Fibroblast of gingiva (primary cell): ENCODE data around the gene MYO1A.
A peak's percentile ranks its signal among the peaks of the same experiment; 100 is the strongest.

Experiments
- DNase-seq: peaks from one replicate; pipeline ENCODE4 v3.0.0-alpha.2; 2011; ENCODE audit warnings: low read depth

The MYO1A gene

DNA sequence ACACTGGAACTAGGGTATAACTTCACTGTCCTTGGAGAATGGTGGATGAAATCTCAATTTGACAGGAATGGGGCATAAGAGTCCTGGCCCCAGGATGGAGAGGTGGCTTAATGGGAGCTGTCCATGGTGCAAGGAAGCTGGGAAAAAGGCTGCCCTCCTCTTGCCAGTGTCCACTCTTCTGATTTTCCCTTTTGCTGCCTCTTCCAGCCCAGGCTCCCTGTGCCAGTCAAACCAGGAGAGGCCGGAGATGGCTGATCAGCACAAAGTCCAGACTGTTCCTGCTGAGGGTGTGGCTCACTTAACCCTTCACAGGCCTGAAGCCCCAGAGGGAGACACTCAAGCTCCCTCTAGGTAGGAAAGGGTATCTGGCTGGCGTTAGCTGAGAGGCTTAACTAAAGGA, at the start of gene MYO1A:
Gene MYO1A (minus strand): TSS at position 240 of the 400 bp plus-strand sequence. CDS start 1,806 bp downstream, outside the sequence.
- no peak for DNase-seq

DNA sequence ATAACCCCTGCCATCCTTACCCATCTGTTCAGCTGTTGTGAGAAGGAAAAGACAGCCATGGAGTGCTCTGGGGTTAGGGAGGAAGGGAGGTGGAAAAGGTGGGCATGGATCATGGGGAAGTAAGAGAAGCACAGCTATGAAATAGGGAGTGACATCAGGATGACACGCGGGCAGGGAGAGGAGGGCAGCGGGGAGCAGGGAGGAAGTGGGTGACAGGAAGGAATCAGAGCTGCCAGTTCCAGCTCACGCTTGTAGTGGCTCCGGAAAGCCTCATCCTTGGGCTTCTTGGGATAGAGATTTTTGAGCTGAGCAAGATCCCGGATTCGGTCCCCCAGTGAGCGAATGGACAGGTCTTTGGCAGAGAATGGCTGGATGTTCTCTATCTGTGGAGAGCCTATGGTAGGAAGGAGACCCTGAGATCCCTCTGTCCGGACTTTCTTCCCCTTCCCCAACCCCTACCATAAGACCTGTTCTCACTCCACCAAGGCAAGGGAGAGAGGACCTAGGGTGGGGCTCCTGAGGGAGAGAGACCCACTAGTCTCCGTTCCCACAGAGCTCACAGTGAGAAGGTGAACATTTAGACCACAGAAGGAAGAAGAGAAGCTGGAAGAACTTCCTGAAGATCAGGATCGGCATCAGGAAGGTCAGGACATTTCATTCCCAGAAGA, 49.3 kb upstream of the MYO1A start:
- no peak for DNase-seq

DNA sequence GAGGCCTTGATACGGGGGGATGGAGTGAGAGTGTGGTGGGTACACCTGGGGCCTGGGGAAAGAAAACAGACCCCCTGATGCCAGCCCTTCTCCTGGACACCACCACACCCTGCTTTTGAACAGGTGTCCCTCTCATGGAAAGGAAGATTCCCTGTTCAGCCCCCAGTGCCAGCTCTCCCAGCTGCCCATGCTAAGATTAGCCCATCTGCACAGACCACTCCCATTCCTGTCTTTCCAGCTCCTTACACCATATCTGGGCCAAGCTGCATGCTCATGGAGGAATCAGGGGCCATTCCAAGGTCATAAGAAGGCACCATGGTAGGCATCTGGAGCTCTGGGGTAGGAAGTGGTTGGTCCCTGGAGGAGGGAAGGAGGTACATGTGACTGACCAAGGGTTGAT, 48.6 kb upstream of the MYO1A start:
- no peak for DNase-seq

DNA sequence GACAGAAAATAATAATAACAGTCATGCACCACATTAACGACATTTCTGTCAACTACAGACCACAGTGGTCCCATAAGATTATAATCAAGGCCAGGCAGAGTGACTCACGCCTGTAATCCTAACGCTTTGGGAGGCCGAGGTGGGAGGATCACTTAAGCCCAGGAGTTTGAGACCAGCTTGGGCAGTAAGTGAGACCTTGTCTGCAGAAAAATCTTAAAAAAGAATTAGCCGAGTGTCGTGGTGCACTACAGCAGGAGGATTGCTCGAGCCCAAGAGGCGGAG, 47.6 kb upstream of the MYO1A start:
- DNase-seq: no peak

DNA sequence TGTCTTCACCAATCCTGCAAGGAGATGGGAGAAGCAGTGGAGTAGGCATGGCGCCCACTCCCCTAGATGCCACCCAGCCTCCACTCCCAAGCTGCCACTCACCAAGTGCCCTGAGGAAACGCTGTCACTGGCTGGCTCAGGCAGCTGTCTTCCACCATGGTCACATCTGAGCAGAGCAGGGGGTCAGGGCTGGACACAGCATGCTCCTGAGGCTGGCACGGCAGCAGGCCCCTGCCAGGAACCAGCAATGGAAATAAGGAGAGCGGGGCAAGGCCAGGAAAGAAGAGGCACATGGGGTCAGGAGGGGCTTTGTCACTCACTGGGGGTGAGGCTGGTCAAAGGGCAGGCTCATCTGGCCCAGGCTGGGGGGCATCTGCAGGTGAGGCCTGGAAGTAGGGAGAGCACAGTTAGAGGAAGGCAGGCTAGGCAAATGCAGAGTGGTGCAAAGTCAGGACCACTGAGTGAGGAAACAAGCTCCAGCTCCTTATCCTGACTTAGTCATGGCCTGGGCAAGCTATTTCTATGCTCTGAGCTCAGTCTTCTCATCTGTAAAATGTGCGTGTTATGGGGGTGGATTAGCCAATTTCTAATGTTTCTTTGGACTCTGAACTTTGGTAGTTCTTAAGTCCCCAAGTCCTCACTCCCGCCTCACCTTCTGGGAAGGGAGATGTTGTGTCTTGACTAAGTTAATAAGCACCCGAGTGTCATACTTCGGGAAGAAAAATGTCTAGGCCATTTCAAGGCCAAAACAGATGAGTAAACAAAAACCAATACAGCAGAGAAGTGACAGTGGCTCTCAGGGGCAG, 47.0 kb upstream of the MYO1A start:
- DNase-seq: no peak

DNA sequence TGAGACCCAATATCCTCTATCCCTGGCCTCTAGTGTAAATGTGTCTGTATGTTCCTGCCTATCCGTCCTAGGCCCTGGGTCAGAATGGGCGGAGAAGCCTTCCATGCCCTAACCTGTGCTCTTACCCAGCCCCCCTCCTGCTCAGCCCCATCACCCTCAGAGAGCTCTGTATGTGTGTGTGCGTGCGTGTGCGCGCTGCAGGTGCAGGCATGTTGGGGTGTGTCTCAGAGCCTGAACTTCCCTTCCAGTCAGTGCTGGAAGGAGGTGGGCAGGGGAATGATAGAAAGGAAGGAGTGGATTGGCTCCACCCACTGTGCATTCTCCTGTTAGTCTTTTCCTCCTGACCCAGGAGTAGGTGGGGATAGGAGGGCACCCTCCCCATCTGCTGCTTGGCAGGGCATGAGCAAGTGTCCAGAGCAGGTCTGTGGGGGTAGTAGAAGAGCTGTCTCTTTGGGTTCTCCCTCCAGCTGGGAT, 46.2 kb upstream of the MYO1A start:
- no peak for DNase-seq

DNA sequence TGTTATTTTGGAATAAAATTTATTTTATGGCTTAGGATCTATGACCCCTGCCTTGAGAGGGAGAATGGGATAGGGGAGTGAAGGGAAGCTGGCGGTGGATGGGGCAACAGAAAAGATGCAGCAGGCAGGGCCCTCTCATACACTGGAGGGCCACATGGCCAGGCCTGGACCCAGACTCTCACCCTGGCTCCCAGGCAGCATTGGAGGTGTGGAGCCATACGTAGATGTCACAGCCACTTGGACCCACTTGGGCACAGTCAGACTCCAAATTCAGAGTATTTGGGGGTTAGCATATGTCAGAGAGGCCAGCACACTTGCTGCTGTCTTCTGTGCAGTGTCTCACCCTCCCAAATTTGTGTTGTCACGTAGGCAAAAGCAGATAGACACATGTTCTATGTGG, 45.5 kb upstream of the MYO1A start:
- DNase-seq: no peak

DNA sequence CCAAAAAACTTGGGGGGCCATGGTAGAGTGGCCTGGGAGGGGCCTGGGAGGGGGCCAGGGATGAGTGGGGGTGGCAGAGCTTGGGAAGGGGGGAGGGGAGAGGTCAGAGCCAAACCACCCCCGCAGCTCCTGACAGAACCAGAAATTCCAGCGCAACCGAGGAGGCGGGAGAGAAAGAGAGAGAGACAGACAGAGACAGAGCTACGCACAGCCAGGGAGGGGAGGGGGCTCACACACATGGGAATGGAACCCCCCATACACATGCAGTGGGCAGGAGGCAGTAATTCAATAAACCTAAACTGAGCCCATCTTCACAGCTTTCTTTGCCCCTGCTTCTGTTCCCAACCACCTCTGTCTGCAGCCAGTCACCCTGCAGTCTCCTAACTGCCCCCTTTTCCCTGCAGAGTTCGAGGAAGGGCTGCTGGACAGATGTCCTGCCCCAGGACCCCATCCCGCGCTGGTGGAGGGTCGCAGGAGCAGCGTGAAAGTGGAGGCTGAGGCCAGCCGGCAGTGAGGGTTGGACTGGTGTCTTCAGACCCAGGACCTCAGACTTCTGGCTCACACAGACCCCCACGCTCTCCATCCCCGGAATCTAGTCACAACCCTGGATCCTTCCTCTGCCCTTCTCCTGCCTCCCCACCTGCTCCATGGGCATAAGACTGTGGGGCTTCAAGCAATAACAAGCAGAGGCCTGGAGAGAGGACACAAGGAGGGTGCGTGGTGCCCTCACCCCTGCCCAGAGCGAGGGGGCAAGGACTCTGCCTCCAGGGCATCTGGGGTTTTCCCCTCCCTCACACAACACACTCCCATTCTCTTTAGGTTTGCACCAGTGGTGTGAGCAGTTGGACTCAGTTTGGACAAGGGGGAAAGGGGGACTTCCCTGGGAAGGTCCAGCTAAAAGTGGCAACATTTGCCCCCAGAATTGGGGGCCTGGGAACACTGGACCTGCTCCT, 44.6 kb upstream of the MYO1A start:
- no peak for DNase-seq

DNA sequence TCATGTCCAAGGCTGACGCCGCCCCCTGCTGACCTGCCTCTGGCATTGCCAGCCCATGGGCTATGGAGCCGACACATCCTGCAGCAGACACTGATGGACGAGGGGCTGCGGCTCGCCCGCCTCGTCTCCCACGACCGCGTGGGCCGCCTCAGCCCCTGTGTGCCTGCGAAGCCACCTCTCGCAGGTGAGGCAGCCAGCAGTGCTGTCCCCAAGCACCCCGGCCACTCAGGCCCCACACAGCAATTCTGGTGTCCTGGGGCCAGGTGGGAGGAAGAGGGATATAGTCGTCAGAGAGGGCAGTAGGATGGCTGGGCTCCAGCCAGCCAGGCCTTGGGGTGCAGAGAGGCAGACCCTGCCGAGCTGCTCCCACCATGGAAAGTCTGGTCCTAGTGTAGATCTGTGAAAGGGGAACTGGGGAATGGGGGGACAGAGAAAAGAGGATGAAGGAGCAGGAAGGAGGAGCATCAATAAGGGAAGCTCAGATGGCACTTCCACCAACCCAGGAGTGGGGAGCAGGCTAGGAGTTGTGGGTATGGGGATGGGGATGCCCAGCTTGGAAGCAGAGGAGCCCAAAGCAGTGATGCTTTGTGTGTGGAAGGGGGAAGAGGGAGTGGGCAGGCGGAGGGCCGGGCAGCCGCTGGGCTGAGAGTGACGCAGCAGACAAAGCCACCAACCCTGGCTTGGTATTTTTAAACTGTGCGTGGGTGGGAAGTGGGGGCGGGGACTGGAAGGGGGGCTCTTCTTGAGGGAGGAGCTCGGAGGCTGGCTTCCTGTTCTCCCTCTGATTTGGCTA, 43.7 kb upstream of the MYO1A start:
- peak; percentile 80 for DNase-seq

DNA sequence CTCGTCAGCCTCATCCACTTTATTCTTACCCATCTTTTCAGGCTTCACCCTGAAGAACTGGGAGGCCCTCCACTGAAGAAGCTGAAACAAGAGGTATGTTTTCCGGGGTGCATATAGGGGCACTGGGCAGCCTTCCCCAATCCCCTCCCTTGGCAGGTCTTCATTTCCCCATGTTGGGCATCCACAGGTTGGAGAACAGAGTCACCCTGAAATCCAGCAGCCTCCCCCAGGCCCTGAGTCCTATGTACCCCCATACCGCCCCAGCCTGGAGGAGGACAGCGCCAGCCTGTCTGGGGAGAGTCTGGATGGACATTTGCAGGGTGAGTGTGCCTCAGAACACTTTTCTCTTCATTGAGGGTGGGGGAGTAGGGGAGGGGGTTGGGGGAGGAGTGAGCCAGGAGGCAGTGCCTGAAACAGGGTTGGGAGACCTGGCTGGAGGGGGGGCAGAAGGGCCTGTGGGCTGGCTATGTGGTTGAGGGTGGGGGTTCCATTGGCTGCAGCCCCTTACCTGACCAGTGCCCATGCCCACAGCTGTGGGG, 43.0 kb upstream of the MYO1A start:
- DNase-seq: no peak

DNA sequence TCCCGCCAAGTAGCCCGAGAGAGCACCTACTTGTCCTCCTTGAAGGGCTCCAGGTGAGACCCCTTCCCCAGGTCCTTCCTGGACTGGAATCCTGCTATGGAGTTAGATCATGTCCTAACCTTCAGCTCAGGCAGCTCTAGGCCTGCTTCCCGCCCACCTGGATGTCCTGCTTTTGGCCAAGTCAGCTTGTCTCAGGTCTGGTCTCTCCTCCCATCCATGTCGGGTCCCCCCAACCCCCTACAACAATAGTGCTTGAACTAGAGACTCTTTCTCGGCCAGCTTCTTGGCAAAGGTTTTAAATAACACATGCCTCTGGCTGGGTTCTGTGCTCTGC, 42.6 kb upstream of the MYO1A start:
- no peak for DNase-seq

DNA sequence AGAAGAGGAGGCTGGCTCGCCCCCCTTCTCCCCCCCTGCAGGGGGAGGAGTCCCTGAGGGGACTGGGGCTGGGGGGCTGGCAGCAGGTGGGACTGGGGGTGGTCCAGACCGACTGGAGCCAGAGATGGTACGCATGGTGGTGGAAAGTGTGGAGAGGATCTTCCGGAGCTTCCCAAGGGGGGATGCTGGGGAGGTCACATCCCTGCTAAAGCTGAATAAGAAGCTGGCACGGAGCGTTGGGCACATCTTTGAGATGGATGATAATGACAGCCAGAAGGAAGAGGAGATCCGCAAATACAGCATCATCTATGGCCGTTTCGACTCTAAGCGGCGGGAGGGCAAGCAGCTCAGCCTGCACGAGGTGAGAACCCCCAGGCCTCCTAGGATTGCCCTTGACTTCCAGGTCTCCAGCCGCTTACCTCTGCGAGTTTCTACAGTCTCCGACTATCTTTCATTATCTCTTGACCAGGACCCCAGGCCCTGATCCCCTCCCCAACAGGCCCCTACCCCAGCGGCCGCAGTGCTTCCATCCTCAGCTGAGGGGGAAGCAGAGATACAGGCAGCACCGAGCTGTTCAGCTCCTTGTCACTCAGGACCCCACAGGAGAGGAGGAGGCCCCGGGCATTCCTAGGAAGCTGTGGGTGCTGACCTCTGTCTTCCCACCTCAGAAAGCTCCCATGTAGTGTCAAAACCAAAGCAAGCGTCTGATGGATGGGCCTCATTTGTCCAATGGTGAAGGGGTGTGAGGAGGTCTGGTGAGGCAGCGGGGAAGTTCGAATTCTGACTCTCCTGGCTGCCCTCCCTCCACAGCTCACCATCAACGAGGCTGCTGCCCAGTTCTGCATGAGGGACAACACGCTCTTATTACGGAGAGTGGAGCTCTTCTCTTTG, 42.0 kb upstream of the MYO1A start:
- DNase-seq: no peak

DNA sequence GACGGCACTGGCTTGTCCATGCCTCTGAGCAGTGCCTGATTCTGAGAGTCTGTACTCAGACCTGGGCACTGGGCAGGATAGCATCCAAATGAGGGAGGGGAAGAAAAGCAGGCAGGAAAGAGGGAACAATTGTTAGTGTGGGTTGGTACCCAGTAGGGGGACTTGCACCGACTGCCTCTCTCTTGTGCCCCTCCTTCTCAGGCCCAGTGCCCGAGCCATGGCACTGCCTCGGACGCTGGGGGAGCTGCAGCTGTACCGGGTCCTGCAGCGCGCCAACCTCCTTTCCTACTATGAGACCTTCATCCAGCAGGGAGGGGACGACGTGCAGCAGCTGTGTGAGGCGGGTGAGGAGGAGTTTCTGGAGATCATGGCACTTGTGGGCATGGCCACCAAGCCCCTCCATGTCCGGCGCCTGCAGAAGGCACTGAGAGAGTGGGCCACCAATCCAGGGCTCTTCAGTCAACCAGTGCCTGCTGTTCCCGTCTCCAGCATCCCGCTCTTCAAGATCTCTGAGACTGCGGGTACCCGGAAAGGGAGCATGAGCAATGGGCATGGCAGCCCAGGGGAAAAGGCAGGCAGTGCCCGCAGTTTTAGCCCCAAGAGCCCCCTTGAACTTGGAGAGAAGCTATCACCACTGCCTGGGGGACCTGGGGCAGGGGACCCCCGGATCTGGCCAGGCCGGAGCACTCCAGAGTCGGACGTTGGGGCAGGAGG, 41.2 kb upstream of the MYO1A start:
- peak; percentile 69 for DNase-seq

DNA sequence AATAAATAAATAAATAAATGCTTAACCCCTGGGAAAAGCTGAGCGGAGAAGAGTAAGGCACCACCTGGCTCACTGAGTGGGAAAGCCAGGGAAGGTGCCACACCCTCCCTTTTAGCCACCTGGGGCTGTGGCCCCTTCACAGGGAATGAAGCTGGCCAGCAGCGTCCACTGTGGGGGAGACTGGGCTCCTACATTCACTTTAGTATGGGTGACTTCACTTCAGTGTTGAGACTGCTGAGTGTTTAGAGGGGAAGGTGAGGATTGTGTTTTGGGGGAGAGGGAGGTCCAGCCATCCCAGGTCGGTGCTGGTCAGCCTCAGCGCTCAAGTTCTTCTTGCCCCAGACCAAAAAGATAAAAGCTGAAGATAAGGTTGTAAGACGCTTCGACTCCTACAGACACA, 40.6 kb upstream of the MYO1A start:
- no peak for DNase-seq

DNA sequence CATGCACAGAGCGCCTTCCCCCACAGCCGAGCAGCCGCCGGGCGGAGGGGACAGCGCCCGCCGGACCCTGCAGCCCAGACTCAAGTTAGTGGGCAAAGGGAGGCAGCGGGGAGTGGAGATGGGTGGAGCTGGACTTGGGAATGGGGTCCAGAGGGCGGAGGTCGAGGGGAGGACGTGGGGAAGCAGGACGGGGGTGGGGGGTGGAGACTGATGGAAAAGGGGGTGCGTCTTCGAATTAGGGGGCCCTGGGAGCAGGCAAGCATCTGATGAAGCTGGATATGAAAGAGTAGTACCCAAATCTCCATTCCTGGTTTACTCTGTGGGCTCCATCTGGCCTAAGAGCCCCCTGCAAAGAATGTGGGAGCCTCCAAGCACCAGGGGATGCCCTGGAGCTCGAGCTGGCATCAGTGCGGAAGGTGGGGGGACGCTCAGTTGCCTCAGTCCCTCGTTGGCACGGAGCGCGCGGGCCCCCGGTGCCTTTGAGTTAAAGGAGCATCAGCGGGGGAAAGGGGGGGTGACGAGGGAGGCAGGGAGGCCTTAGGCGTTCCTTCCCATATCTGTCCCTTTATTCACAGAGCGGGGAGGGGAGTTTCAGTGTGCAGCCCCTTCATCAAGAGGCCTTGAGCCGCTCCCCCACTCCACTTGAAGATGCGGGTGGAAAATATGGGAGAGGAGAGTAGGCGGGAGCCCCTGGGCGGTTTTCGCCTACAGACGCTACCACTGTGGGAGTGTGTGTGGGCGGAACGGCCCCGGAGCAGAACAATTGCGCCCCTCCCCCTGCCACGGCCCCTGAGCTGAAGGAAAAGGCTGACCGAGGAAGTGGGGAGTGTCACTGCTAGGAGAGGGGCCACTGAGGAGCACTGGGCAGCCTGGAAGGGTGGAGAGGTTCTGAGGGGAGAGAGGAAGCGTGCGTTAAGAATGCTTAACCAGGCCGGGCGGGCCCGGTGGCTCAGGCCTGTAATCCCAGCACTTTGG, 39.6 kb upstream of the MYO1A start:
- peak; percentile 71 for DNase-seq

DNA sequence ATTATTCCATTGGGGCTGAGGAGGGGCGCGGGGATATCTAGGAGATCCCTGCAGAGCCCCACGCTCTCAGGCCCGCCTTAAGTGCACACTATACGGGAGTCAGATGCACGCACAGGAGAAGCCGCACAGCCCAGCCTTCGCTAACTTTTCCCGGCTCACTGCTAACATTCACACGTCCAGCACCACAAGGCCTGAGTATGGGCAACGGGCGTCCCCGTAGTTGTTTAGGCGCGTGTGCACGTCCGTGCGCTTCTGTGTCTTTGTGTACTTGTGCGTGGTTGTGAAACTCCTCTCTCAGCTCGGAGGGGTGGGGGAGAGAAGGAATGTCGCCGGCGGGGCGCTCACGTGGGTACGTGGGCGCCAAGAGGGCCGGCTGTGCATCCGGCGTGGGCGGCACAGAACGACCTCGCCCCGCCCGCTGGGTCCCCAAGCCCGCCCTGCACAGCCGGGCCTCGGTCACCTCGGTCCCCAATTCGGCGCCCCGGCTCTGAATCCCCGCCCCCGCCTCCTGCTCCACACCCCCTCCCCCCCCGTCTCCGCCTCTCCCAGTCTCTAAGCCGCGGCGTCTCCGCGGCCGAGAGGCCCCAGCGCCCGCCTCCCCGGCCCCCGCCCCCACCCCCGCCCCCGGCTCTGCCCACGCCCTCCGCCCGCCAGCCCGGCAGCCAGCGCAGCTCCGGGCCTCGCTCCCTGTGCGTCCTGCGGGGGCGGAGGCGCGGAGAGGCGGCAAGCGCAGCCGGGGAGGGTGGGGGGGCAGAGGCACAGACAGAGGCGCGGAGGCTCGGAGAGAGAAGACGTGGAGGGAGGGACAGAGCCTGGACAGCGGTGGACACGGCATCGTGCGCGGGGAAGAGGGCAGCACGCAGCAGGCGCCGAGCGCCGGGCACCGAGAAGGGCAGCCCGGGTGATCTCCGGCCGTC, 38.7 kb upstream of the MYO1A start, which contains the start of gene NAB2:
Gene NAB2 (plus strand): TSS at position 761 of the 917 bp plus-strand sequence. CDS start 158 bp downstream, outside the sequence.
- peak; percentile 99 for DNase-seq

DNA sequence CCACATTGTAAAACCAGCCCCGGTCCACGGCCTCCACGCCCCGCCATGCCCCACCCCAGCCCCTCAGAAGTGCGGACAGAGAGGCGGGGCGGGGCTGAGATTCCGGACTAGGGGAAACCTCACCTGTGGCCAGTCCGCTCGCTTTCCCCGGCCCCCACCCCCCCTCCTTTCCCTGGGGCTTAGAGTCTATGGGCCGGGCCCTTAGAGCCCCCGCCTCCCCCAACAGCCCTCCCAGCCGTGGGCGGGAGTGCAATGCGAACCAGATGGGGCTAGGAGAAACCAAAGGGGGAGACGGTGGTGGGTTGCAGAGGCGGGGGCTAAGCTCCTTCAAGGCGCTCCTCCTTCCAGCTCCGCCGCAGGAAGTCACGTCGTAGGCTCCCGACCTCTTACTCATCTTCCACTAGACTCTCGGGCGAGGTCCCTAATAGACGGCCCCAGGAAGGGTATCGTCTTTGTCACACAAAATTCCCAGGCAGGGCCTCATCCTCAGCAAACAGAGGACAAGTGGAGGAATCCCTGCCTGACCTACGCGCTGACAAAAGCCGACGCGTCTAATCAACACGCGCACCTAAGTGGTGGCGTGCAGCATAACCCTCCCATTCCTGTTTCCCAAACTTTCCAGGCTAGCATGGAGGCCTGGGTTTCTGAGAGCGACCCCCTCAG, 37.9 kb upstream of the MYO1A start:
- peak; percentile 96 for DNase-seq
